GM19099 (cell line): Measurements from ENCODE around the gene DOCK2.

ENCODE experiments used
- POLR2A ChIP-seq: IDR thresholded peaks from 3 replicates; pipeline ENCODE4 v1.6.1; 2011; ENCODE audit warnings: low read depth; ENCODE audit not compliant: insufficient read length; ENCODE audit errors: extremely low read depth

The DOCK2 gene

DNA sequence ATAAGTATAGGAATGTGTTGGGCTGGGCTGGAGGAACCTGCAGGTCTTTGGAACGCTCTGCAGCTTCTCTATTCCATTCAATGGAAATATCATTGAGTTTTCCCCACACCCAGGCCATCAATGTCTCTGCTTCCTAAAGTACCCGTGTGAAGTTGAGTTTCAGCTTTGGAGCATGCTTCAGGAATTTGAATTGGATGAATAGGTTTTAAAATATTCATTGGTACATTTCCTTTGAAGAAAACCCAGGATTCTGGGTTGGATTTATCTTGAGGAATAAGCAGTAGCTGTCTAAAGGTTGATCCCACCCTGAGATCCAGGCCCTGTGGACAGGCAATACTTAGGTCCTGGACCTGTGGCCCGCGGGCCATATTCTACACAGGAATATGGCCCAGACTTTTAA is 306.0 kb downstream of the DOCK2 start:
- no peak for TF ChIP-seq POLR2A

GRCh38 chr5:169944115-169944514 is 307.0 kb downstream of the DOCK2 start:
- no peak for TF ChIP-seq POLR2A

DNA sequence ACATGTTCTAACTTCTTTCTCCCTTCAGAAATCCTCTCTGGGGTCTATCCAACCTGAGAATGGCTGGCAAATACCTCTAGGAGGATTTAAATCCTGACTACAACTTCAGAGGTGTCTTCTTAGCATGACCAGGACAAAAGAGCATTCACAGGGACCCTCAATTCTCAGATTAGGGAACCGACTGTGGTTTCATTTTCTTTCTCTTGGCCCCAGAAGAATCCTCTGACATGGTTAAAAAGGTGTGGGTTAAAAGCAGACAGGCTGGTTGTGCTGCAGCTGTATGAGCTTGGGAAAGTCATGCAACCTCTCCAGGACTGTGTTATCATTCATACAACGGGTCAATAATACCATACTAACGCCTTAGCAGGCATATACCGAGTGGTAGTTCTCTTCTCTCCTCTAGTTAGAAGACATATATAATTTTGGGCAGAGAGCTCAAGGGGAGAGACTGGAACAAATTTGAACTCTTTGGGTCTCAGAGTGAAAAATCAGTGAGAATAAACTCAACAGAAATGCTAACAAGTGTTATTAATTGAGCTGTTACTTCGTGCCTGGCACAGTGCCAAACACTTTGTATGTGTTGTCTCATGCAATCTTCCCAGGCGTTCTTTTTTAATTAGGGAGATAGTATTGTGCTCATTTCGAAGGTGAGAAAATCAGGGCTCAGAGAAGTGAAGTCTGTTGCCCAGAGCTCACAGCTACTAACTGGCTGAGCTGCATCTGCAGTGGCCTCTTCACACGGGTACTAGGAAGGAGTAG is 308.0 kb downstream of the DOCK2 start:
- no peak for TF ChIP-seq POLR2A

- TF ChIP-seq POLR2A: no peak
These were observed 308.8 kb downstream of the DOCK2 start for GRCh38 chr5:169945831-169946261.

- TF ChIP-seq POLR2A: no peak
These were observed 309.7 kb downstream of the DOCK2 start for GRCh38 chr5:169946743-169947295.

- no peak for TF ChIP-seq POLR2A
These were observed 313.3 kb downstream of the DOCK2 start for GRCh38 chr5:169950333-169950732.

- no peak for TF ChIP-seq POLR2A
These were observed 317.7 kb downstream of the DOCK2 start for GRCh38 chr5:169954786-169955185.

GRCh38 chr5:169956126-169956525 is 319.1 kb downstream of the DOCK2 start:
- TF ChIP-seq POLR2A: no peak

GRCh38 chr5:169956756-169957155 is 319.7 kb downstream of the DOCK2 start:
- no peak for TF ChIP-seq POLR2A

DNA sequence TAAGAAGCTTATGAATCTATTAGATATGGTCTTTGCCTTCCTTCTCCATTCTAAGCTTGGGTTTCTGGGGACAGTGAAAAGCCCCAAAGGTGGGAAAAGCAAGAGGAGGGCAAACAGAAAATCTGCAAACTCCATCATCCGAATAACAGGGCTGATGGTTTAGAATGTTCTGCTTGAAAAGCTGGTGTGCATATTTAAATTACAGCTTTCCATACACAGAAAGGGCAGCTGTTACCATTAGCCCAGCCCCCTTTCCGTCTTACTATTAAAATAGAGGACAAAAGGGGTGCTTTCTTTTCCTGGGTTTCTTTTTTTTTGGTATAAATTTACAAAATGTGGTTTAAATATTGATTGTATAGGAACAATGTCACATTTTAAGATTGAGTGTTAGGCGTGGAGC is 321.2 kb downstream of the DOCK2 start:
- no peak for TF ChIP-seq POLR2A

DNA sequence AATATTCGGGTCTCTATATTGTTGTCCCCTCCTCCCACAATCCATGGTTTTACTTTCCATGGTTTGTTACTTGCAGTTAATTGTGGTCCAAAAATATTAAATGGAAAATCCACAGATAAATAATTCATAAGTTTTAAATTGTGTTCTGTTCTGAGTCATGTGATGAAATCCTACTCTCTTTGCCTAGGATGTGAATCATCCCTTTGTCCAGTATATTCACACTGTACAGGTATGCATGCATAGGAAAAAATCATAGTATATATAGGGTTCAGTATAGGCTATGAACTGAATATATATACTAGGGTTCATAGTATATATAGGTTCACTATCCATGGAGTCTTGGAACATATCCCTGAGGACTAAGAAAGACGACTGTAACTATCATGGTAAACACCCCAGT is 323.6 kb downstream of the DOCK2 start:
- no peak for TF ChIP-seq POLR2A

DNA sequence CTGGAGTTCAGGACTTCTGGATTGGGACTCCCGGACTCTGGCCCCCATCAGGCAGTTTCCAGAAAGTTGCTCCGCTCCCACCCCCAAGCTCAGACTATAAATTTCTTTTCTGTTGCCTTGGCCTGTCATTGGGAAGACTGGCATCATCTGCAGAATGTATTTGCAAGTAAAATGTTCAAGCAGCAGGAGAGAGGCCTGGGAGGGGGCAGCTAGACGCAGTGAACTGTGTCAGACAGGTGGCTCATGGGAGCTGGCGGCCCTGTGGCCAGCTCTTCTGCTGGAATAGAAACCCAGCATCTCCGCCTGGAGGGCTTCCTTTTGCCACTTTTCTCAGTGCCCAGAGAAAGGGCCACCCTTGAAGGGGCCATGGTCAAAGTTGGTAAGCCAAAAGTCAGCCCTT is 327.2 kb downstream of the DOCK2 start:
- no peak for TF ChIP-seq POLR2A

GRCh38 chr5:169970339-169970738 is 333.3 kb downstream of the DOCK2 start:
- TF ChIP-seq POLR2A: no peak

DNA sequence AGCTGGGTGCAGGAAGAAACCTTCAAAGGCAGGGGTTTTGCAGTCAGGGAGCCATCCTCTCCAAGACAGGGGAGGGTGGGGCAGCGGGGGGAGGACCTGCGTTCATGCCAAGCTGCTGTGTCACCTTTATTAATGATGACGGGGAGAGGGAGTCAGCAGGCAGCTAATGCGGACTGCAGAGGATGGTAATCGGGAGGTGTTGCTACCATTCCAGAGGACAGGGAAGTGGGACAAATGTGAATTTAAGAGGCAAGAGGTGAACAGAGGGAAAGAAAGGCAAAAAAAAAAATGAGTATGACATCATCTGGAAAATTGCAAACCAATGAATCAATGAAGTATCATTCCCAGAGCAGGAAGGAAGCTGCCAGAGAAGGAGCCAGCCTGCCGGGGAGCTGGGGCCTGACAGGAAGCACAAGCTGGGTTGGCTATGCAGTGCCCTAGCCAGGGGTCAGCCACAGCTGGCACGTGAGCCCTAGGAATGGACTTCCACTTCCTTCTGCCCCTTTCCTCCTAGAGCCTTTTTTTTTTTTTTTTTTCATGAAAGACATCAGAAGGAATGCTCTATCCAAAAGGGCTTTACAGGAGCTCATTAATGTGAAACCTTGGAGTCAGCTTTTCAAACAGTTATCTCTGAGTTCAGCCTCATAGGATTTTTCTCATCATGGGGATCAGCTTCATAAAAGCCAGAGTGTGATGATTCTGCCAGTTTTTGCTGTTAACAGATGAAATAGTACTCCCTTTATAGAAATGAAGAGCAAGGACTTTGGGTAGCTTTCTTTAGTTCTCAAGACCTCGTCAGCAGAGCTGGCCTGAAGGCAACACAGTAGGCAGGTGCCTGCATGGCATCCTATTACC is 334.1 kb downstream of the DOCK2 start:
- TF ChIP-seq POLR2A: no peak

- TF ChIP-seq POLR2A: no peak
These were observed 334.7 kb downstream of the DOCK2 start for GRCh38 chr5:169971780-169972179.

- no peak for TF ChIP-seq POLR2A
These were observed 336.0 kb downstream of the DOCK2 start for GRCh38 chr5:169973056-169973455.
